HG02938 (cell line): ENCODE measurements around the gene STAMBP.
"Not testable (repeated sequence)": the region's sequence is repeated elsewhere in the genome, so short reads cannot be mapped to it uniquely, and the experiment has no call there.

Experiments used
- ATAC-seq: cut with Tn5 transposase; IDR thresholded peaks from one replicate; pipeline ENCODE4 v1.9.1; 2021; ENCODE audit warnings: mild to moderate bottlenecking, moderate library complexity; ENCODE audit not compliant: unreplicated experiment

The STAMBP gene

DNA sequence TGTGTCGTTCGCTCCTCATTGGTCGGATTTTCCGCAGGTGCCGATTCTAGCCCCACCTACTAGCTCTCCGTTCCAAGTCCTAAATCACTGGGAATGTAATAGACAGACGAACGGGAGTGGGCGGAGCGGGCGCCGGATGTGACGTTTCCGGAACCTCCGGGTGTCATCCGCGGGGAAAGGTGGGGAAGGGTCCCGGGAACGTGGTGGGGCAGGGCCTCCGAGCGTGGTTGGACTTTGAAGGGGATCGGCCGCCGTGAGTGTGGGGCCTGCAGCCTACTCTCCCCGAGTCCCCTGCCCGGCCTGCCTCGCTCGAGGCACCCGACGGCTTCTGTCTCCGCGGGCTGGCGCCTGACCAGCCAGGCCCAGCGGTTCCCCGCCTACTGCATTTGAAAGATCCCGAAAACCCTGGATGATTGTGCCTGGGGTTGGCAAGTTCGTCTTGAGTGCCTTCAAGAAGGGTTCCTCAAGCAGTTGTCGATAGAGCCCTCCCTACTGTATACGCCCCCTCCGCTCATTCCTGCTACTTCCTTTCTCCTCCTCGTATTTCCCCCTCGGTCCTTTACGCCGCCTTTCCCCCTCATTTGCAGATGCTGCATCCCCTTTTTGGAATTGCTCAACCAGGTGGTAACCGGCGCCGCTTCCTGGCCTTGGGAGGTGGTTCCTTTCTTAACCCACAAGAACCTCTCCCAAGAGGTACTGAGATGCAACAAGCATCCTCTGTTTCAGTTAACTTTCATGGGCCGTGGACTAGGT lies at the start of gene STAMBP:
Gene STAMBP, plus strand, starts transcription at position 144 of the 753 bp plus-strand sequence. CDS start 1,896 bp downstream, outside the sequence.
- peak; percentile 76 for ATAC-seq

DNA sequence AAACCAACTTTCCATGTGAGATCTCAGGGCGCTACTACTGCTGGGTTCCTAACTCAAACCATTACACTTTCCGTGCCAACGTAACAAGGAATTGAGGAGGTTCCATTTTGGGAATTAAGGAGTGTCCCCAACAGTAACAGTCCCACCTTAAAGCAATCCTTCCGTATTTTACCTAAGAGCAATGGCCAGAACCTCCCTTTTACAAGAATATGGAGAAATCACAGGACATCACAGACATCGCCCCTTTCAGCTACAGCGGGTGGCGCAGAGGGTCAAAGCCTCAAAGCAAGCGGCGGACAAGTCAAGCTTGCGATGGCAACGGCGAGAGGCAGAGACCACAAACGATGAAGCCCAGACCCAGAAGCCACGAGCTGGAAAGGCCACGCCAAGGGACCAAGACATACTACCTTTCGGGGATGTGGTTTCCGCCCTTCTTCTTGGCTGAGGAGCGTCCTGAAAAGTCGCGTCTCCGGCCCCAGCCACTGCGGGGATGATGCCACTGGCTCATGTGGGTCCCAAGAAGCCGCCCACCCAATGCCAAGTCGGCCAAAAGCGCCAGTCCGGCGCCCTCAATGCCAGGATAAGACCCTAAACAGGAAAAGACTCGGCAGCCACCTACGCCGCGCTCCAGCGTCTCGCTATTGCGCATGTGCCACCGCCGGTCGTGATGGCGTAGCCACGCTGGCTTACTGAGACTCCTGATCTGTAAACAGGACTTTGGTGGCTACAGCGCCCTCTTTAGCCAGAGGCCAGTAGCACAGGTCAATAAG lies 49.1 kb upstream of the STAMBP start, which contains the start of gene DUSP11:
Gene DUSP11, minus strand, starts transcription at position 637 of the 770 bp plus-strand sequence. Its CDS starts 129 bp downstream, at position 508.
- ATAC-seq = peak; percentile 98

DNA sequence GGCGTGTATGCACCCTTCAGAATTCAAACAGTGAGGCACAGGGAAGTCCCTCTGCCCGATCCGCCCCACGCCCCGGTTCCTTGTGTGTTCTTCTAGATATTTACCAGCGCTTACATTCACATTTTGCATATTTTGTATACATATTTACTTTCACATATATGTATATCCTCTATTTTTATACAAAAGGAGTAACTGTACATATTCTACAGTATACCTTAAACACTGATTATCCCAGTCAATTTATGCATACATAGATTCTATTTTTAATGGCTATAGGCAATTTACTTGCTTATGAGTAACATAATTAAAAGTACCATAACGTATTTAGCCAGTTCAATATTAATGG lies 48.6 kb upstream of the STAMBP start:
- no peak for ATAC-seq

DNA sequence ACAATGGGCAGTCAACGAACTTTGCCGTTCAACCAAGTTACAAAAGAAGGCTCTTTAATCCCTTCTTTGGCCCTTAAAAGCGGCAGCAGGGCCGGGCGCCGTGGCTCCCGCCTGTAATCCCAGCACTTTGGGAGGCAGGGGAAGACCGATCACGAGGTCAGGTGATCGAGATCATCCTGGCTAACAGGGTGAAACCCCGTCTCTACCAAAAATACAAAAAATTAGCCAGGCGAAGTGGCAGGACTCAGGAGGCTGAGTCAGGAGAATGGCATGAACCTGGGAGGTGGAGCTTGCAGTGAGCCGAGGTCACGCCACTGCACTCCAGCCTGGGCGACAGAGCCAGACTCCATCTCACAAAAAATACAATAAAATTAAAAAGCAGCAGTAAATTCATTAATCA lies 45.4 kb upstream of the STAMBP start:
- ATAC-seq = not testable (repeated sequence)

DNA sequence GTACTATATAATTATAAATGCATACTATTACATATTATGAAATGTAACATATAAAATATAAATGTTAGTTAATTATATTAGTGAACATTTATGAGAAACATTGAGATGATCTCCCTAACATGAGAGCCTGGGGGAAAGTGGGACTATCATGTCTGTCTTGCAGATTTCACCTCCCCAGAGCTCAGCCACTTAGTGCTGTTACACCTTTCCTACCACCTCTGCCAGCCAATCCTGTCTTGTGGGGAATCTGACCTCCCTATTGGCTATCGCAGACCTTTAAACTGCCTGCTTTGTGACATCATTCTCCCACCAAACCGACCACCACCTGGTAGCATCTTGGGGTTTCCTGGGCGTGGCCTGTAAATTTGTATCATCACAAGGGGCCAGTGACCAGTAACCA lies 44.9 kb upstream of the STAMBP start, which contains the start of gene C2orf78:
Gene C2orf78, plus strand, starts transcription at position 301 of the 400 bp plus-strand sequence. CDS start 127 bp downstream, outside the sequence.
- not testable (repeated sequence) for ATAC-seq

DNA sequence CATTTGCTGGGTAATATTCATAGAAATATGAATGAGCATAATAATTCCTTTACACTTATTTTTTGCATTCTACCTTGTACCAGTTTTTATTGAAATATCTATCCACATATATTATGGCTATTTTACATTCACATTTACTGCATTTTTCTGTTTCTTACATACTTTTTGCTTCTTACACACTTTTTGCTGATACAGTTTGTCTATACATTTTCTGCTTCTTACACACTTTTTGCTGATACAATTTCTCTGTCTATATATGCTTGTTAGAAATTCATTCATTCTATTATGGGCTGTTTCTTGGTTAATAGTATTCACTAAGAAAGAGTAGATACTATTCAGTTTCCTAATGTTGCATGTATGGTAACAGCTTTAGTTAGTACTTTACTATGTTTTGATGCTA lies 16.9 kb upstream of the STAMBP start:
- no peak for ATAC-seq

DNA sequence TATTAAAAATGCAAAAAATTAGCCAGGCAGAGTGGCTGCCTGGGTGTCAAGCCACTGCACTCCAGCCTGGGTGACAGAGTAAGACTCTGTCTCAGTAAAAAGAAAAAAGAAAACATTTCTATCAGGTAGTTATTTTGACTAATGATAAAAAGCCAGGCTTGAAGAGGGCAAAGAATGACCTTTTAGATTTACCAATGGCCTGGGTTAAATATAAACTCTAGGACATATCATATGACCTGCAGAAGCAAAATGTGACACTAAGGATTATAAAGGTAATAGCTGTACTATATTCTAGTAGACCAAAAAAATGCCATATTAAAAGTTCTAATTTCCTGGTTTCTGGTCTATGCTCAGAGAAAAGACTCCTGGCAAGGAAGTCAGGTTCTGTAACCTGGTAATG lies 16.1 kb upstream of the STAMBP start:
- ATAC-seq = no peak

DNA sequence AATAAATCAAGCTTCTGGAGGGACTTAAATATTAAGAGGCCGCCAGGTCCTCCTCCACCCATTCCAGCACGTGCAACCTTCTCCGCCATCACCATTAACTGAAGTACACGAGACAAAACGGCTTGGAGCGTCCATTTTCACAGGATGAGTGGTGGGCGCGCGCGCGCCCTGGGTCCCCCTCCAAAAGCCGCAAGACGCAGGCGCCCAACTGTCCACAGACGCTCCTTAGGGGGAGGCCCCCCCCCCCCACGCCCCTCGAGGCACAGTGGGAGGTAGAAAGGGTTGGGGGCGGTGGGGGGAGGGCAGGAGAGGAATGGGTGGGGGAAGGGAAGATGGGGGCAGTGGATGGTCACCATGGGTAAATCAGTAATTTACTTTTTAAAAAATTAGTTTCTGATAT lies 10.5 kb upstream of the STAMBP start:
- no peak for ATAC-seq

DNA sequence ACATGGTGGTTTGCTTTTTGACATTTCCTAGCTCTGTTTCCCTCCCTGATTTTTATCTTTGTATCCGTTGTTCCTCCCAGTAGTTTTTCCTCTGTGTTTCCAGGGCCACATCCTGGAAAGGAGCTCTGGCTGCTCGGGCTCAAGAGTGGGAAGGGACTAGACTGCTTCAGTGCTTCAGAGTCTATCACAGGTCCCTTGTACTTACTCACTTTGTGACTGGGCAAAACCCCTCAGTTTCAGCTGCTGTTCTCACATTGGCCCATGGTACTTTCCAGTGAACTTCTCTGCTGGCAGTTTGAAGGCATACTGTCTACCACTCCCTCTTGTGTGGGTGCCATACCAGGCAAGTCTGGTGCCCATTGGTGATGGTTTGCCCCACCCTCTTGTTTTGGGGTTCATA lies 7.5 kb upstream of the STAMBP start:
- ATAC-seq = no peak

DNA sequence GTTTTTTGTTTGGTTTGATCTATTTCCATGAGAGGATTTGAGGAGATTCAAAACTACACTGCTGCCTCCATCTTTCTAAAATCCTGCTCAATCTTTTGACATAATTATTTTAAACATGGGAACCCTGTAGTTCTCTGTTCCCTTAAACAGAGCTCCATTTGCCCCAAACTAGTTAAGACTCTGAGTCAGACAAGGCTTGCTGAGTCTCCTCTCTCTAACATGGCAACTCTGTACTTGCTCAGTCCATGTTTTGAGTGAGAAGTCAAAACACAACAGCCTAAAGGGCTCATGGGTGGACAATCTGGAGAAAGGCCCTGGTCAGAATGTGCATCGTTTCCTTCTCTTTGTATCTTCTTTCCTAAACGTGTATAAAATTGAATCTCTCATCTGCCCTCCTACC lies 7.1 kb upstream of the STAMBP start:
- ATAC-seq = no peak

DNA sequence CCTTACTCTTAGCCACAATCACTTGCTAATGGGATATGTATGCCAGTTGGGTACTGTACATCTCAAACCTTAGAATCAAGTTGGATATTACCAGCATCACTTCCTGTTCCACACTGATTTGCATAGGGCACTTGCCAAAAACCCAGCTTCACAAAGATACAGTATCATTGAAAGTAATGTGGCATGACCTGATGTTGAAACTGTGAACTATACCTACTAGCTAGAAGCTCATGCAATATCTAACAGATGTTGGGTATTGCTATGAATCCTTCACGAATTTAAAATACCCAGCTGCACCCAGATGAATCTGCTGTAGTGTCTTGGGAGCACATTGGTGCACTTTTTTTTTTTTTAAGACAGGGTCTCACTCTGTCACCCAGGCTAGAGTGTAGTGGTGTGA lies 6.5 kb upstream of the STAMBP start:
- peak; percentile 76 for ATAC-seq

DNA sequence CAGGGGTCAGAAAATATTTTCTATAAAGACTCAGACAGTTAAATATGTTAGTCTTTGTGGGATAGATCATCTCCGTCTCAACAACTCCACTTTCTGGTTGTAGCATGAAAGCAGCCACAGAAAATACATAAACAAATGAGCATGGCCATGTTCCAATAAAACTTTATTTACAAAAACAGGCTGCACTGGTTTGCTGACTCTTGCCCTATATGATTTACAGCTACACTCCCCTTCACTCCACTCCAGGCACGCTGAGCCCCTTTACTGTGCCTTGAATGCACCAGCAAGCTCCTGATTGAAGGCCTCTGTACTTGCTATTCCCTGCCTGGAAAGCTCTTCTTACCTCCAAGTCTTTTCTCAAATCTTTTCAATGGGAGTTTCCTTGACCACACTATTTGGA lies 5.8 kb upstream of the STAMBP start:
- ATAC-seq = no peak

DNA sequence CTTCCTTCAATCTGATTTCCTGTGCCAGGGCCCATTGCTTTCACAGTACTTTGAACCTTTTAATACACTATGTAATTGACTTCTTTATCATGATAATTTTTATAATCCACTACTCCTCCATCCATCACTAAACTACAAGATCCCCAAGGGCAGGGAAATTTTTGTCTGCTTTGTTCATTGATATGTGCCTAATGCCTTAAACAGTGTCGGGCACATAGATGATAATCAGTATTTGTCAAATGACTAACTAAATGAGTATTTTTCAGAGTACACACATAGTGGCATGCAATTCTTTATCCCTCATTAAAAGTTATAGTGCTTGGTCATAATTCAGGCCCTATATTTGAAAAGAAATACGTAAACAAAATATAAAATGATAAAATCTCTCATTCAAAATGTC lies 5.3 kb upstream of the STAMBP start:
- no peak for ATAC-seq

DNA sequence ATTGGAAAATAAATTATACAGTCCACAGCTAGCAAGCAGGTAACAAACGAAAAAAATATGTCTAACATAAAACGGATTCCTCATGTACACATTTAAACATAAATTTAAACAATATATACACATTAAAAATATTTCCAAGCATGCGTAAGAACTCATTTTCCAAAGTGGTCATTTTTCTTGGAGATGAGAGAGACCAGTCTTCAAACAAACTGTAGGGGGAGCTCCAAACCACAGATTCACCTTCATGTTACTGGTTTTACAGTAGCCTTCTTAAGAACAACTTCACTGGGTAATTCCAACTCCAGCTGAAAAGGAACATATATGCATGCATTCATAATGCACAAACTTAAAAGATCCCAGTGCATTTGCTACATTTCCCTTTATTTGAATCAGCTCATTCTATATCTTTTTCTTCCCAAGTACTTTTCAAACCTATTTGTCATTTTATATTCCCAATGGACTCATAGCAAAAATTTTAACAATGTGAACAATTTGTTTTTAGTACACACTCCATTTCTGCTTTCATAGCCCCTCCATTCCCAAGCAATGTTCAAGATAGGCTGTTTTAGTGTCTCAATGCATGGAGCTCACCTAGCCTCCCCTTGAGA lies 4.7 kb upstream of the STAMBP start:
- ATAC-seq = no peak

DNA sequence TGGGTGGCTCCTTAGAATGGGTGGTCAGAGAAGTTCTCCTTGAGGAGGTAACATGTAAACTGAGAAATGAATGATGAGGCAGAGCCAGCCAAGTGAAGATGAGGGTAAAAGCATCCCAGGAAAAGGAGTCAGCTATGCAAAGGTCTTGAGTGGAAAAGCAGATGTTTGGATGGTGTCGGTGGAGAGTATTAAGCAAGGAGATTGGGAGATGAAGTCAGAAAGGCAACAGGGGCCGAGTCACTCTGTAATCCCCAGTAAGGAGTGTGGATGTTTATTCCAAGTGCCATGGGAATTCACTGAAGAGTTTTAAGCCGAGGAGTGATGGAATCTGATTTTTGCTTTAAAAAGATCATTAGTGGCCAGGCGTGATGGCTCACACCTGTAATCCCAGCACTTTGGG lies 3.4 kb upstream of the STAMBP start:
- ATAC-seq = no peak

DNA sequence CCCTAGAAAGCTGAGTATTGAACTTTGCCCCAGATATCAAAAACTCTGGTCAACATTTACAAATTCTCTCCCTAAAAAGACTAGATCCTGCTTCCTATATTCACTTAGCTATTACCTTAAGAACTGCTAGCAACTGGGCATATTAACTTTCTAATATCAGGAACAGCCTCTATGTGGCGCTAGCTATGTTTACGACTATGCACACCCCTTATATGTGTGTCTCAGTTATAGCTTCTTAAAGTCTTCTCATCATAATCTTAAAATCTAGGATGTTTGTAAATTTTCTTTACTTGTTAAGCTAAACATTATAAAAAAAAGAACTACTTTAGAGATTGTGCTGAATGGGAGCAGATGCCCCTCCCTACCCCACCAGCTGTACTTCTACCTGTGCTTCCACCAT lies 1.7 kb upstream of the STAMBP start:
- no peak for ATAC-seq

DNA sequence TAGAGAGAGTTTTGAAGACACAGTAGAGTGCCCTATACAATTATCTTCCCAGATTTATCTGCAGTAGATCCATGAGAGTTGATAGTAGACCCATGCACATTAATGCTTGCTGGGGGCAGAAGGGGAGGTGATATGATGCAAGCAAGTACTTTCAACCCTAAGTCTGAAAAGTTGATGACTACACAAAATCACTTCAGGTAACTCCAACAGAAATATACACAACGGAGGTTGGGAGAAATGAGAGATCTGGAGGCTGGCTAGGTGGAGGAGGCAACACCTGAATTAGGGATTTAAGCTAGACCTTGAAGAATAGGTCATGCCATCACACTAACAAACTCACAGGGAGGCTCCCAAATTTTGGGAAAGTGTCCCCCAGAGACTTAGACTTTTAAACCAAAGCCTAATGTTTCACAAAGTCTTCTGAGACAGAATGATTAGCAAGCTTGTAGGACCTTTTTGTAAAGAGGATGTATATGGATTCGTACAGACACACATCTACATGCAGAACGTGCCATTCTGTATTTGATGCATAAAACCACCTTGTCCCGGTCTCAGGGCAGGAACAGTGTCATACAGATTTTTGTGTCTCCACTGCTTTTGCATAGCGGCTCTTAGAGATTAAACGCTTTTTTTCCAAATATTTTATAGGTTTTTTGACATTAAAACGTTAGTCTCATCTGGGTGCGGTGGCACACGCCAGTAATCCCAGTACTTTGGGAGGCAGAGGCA lies 937 bp upstream of the STAMBP start:
- no peak for ATAC-seq

DNA sequence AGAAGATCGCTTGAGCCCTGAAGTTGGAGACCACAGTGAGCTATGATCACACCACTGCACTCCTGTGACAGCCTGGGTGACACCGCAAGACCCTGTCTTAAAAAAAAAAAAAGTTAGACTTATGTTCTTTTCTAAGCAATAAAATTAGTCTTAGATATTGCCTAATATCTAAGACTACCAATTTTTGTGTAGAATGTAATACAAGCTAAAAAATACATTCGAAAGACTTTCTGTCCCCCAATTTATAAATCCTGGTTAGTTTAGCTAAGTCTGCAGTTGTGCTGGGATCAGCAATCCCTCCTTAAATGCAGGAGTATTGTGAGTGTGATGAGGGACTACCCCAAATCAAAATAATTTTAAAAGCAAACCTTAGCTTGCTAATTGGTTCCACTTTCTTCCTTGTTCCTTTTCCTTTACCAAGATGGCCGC lies 358 bp upstream of the STAMBP start:
- ATAC-seq = no peak

DNA sequence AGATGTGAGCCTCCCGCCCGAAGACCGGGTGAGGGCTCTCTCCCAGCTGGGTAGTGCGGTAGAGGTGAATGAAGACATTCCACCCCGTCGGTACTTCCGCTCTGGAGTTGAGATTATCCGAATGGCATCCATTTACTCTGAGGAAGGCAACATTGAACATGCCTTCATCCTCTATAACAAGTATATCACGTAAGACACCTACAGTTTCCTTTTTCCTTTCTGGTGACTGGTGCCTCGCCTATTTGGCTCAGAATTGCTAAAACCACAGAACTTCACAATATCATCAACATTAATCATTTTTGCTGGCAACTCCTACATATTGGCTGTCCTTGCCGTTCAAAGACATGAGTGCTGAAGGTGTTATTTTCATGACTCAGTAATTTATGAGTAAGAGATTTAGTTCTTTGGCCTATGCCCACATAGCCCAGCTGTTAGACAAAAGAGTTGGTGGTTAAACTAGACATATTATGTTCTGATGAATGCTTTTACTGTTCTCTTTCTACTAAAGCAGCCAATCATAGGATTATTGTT lies 2.2 kb downstream of the STAMBP start:
- ATAC-seq = no peak

DNA sequence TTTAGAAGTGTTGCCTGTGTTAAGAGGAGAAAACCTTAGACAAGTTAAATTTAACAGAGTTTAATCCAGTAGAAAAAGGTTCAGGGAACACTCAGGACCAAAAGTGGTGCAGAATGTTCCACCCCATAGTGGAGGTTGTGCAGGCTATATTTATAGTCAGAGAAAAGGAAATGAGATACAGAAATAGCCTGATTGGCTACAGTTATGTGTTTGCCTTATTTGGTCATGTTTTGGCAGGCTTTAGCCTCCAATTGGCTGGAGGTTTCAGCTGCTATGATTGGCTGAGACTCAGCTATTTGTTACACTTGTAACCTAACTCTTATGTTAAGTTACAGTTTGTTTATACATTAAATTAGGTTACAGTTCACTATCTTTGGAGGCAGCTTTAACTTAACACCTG lies 4.2 kb downstream of the STAMBP start:
- ATAC-seq = no peak
